Measurements from ENCODE around the gene ACY1.

Gene ACY1

GRCh38 chr3:51947215-51947900 lies 36.0 kb upstream of the ACY1 start:
- Histone ChIP-seq H3K36me3 (ENCODE audit: control insufficient read depth in 2 of 2, insufficient read depth in 2 of 2, low read length in 2 of 2) (peaks cover 3% of the 10 kb centered on the region in 2 donors), H3K9me3 (ENCODE audit: control insufficient read depth in 2 of 2, low read length in 2 of 2) (no peaks in the 10 kb centered on the region), H3K4me1 (ENCODE audit: control insufficient read depth in 2 of 2, insufficient read depth in 2 of 2, low read length in 2 of 2) (peaks cover 12% of the 10 kb centered on the region in 2 donors)

DNA sequence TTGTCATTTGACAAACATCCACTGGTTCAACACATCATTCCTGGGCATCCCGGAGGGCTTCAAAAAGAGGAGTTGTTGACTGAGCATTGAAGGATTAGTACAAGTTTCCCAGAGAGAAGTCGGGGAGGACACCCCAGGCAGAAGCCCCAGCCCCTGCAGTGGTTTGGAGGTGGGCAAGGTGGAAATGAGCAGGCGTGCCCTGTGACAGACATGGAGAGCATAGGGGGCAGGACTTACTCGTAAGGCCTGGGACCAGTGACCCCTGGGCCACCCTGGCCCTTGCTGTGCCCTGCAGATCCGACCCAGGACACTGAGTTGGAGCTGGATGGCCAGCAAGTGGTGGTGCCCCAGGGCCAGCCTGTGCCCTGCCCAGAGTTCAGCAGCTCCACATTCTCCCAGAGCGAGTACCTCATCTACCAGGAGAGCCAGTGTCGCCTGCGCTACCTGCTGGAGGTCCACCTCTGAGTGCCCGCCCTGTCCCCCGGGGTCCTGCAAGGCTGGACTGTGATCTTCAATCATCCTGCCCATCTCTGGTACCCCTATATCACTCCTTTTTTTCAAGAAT lies 35.2 kb upstream of the ACY1 start:
- Histone ChIP-seq H3K4me1 (ENCODE audit: control insufficient read depth in 2 of 2, insufficient read depth in 2 of 2, low read length in 2 of 2) (peaks cover 5 to 6% of the 10 kb centered on the region in 2 donors), H3K27me3 (ENCODE audit: control insufficient read depth in 2 of 2, insufficient read depth in 2 of 2, low read length in 2 of 2) (no peaks in the 10 kb centered on the region), H3K9me3 (ENCODE audit: control insufficient read depth in 2 of 2, low read length in 2 of 2) (no peaks in the 10 kb centered on the region), H3K36me3 (ENCODE audit: control insufficient read depth in 2 of 2, insufficient read depth in 2 of 2, low read length in 2 of 2) (peaks cover 3% of the 10 kb centered on the region in 2 donors), H3K27ac (ENCODE audit: low read depth in 2 of 2, low read length in 2 of 2) (no peak overlapping the region), H3K4me3 (ENCODE audit: low read length in 2 of 2) (no peak overlapping the region), H3K9ac (ENCODE audit: low read depth in 1 of 2, low read length in 2 of 2) (no peak overlapping the region)

More at GRCh38 chr3:51947215-51947900, 36.0 kb upstream of the ACY1 start:
- Histone ChIP-seq H3K27me3 (ENCODE audit: control insufficient read depth in 2 of 2, insufficient read depth in 2 of 2, low read length in 2 of 2) (no peaks in the 10 kb centered on the region), H3K27ac (ENCODE audit: low read depth in 2 of 2, low read length in 2 of 2) (no peak overlapping the region), H3K9ac (ENCODE audit: low read depth in 1 of 2, low read length in 2 of 2) (no peak overlapping the region), H3K4me3 (ENCODE audit: low read length in 2 of 2) (no peak overlapping the region)

DNA sequence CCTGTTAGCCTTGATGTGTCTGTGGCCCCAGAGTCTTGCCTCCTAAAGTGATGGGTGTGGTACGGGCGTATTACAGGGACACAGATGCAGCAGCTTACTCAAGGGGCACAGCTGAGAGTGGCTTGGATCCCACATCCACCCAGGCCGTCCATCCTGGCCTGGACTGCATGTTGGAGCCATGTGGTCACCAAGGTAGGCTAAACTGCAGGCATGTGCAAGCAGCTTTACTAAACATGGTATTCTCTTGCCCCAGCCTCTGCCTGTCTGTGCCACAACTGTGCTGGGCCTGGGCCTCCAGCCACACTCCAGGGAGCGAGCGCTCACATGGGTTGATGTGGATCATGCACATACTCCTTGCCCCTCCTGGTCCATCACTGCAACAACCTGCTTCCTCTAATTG lies 34.2 kb upstream of the ACY1 start:
- Histone ChIP-seq H3K4me1 (ENCODE audit: control insufficient read depth in 2 of 2, insufficient read depth in 2 of 2, low read length in 2 of 2) (no peaks in the 10 kb centered on the region), H3K4me3 (ENCODE audit: low read length in 2 of 2) (no peak overlapping the region), H3K27me3 (ENCODE audit: control insufficient read depth in 2 of 2, insufficient read depth in 2 of 2, low read length in 2 of 2) (no peaks in the 10 kb centered on the region), H3K36me3 (ENCODE audit: control insufficient read depth in 2 of 2, insufficient read depth in 2 of 2, low read length in 2 of 2) (peaks cover 3% of the 10 kb centered on the region in 2 donors), H3K27ac (ENCODE audit: low read depth in 2 of 2, low read length in 2 of 2) (no peak overlapping the region), H3K9ac (ENCODE audit: low read depth in 1 of 2, low read length in 2 of 2) (no peak overlapping the region), H3K9me3 (ENCODE audit: control insufficient read depth in 2 of 2, low read length in 2 of 2) (no peaks in the 10 kb centered on the region)

DNA sequence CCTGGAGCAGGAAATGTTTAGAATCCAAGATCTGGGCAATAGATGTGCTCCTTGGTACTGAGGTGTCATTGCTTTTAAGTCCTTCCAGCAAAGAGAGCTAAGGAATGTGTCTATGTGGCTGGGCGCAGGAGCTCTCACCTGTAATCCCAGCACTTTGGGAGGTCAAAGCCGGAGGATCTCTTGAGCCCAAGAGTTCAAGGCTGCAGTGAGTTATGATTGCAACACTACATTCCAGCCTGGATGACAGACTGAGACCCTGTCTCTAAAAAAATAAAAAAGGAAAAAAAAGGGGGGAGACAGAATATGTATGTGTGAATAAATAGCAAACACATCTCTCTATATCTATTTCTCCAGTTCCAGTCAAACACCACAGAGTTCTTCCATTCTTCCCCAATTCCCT lies 32.4 kb upstream of the ACY1 start:
- H3K27ac ChIP-seq (ENCODE audit: low read depth in 2 of 2, low read length in 2 of 2): no peak overlapping the region
- no peak overlapping the region for H3K4me3 ChIP-seq (ENCODE audit: low read length in 2 of 2)
- H3K27me3 ChIP-seq (ENCODE audit: control insufficient read depth in 2 of 2, insufficient read depth in 2 of 2, low read length in 2 of 2): peaks cover 0 to 7% of the 10 kb centered on the region in 2 donors
- no peak overlapping the region for H3K9ac ChIP-seq (ENCODE audit: low read depth in 1 of 2, low read length in 2 of 2)
- H3K36me3 ChIP-seq (ENCODE audit: control insufficient read depth in 2 of 2, insufficient read depth in 2 of 2, low read length in 2 of 2): peaks cover 0 to 2% of the 10 kb centered on the region in 2 donors
- H3K4me1 ChIP-seq (ENCODE audit: control insufficient read depth in 2 of 2, insufficient read depth in 2 of 2, low read length in 2 of 2): no peaks in the 10 kb centered on the region
- no peaks in the 10 kb centered on the region for H3K9me3 ChIP-seq (ENCODE audit: control insufficient read depth in 2 of 2, low read length in 2 of 2)

GRCh38 chr3:51953445-51953844 lies 29.9 kb upstream of the ACY1 start:
- H3K36me3 ChIP-seq (ENCODE audit: control insufficient read depth in 2 of 2, insufficient read depth in 2 of 2, low read length in 2 of 2): no peaks in the 10 kb centered on the region
- H3K27me3 ChIP-seq (ENCODE audit: control insufficient read depth in 2 of 2, insufficient read depth in 2 of 2, low read length in 2 of 2): peaks cover 0 to 7% of the 10 kb centered on the region in 2 donors
- H3K4me1 ChIP-seq (ENCODE audit: control insufficient read depth in 2 of 2, insufficient read depth in 2 of 2, low read length in 2 of 2): no peaks in the 10 kb centered on the region
- no peak overlapping the region for H3K4me3 ChIP-seq (ENCODE audit: low read length in 2 of 2)
- no peak overlapping the region for H3K9ac ChIP-seq (ENCODE audit: low read depth in 1 of 2, low read length in 2 of 2)
- H3K27ac ChIP-seq (ENCODE audit: low read depth in 2 of 2, low read length in 2 of 2): no peak overlapping the region
- H3K9me3 ChIP-seq (ENCODE audit: control insufficient read depth in 2 of 2, low read length in 2 of 2): no peaks in the 10 kb centered on the region

GRCh38 chr3:51954105-51954504 lies 29.2 kb upstream of the ACY1 start:
- Histone ChIP-seq H3K36me3 (ENCODE audit: control insufficient read depth in 2 of 2, insufficient read depth in 2 of 2, low read length in 2 of 2) (peaks cover 0 to 1% of the 10 kb centered on the region in 2 donors), H3K9ac (ENCODE audit: low read depth in 1 of 2, low read length in 2 of 2) (no peak overlapping the region), H3K27ac (ENCODE audit: low read depth in 2 of 2, low read length in 2 of 2) (no peak overlapping the region), H3K9me3 (ENCODE audit: control insufficient read depth in 2 of 2, low read length in 2 of 2) (no peaks in the 10 kb centered on the region), H3K4me1 (ENCODE audit: control insufficient read depth in 2 of 2, insufficient read depth in 2 of 2, low read length in 2 of 2) (no peaks in the 10 kb centered on the region), H3K27me3 (ENCODE audit: control insufficient read depth in 2 of 2, insufficient read depth in 2 of 2, low read length in 2 of 2) (peaks cover 0 to 7% of the 10 kb centered on the region in 2 donors), H3K4me3 (ENCODE audit: low read length in 2 of 2) (no peak overlapping the region)

DNA sequence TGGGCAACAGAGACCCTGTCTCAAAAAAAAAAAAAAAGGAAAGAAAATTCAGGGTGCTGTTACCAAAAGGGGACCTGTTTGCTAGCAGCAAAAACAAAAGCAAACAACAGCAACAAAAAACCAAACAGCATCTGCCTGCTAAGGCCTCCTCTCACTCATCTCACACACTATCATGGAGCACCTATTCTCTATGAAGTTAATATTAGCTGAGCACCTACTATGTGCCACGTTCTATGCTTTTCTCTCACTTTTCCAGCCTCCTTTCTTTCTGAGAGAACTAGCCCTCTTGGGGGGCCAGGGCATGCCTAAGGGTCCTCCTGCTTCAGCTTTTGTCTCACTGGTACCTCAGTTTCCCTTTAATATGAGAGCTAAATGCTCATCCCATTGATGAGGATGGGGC lies 28.6 kb upstream of the ACY1 start:
- H3K27me3 ChIP-seq (ENCODE audit: control insufficient read depth in 2 of 2, insufficient read depth in 2 of 2, low read length in 2 of 2): peaks cover 0 to 7% of the 10 kb centered on the region in 2 donors
- peaks cover 0 to 2% of the 10 kb centered on the region in 2 donors for H3K36me3 ChIP-seq (ENCODE audit: control insufficient read depth in 2 of 2, insufficient read depth in 2 of 2, low read length in 2 of 2)
- H3K9me3 ChIP-seq (ENCODE audit: control insufficient read depth in 2 of 2, low read length in 2 of 2): no peaks in the 10 kb centered on the region
- H3K9ac ChIP-seq (ENCODE audit: low read depth in 1 of 2, low read length in 2 of 2): no peak overlapping the region
- no peak overlapping the region for H3K27ac ChIP-seq (ENCODE audit: low read depth in 2 of 2, low read length in 2 of 2)
- H3K4me3 ChIP-seq (ENCODE audit: low read length in 2 of 2): no peak overlapping the region
- no peaks in the 10 kb centered on the region for H3K4me1 ChIP-seq (ENCODE audit: control insufficient read depth in 2 of 2, insufficient read depth in 2 of 2, low read length in 2 of 2)

GRCh38 chr3:51955175-51955892 lies 28.0 kb upstream of the ACY1 start, which contains the start of gene GPR62:
Gene GPR62, plus strand, starts transcription at chr3:51955381. Its CDS starts 272 bp downstream, at chr3:51955653.
- Histone ChIP-seq H3K4me3 (ENCODE audit: low read length in 2 of 2) (peak within 1 kb of the TSS; percentile 44 to 48), H3K27me3 (ENCODE audit: control insufficient read depth in 2 of 2, insufficient read depth in 2 of 2, low read length in 2 of 2) (peaks cover 0 to 7% of the 10 kb centered on the region in 2 donors), H3K36me3 (ENCODE audit: control insufficient read depth in 2 of 2, insufficient read depth in 2 of 2, low read length in 2 of 2) (peaks cover under 1 to 2% of the 10 kb centered on the region in 2 donors), H3K4me1 (ENCODE audit: control insufficient read depth in 2 of 2, insufficient read depth in 2 of 2, low read length in 2 of 2) (no peaks in the 10 kb centered on the region), H3K9me3 (ENCODE audit: control insufficient read depth in 2 of 2, low read length in 2 of 2) (no peaks in the 10 kb centered on the region), H3K9ac (ENCODE audit: low read depth in 1 of 2, low read length in 2 of 2) (peak within 1 kb of the TSS in 1 of 2 donors; percentile 49), H3K27ac (ENCODE audit: low read depth in 2 of 2, low read length in 2 of 2) (peak within 1 kb of the TSS in 1 of 2 donors; percentile 32)

GRCh38 chr3:51955893-51956770 lies 27.2 kb upstream of the ACY1 start:
- H3K9ac ChIP-seq (ENCODE audit: low read depth in 1 of 2, low read length in 2 of 2): peak overlapping the region in 1 of 2 donors; percentile 49

More at GRCh38 chr3:51955893-51956770, 27.2 kb upstream of the ACY1 start:
- Histone ChIP-seq H3K27ac (ENCODE audit: low read depth in 2 of 2, low read length in 2 of 2) (peak overlapping the region in 1 of 2 donors; percentile 32), H3K4me1 (ENCODE audit: control insufficient read depth in 2 of 2, insufficient read depth in 2 of 2, low read length in 2 of 2) (no peaks in the 10 kb centered on the region), H3K27me3 (ENCODE audit: control insufficient read depth in 2 of 2, insufficient read depth in 2 of 2, low read length in 2 of 2) (peaks cover 0 to 7% of the 10 kb centered on the region in 2 donors), H3K36me3 (ENCODE audit: control insufficient read depth in 2 of 2, insufficient read depth in 2 of 2, low read length in 2 of 2) (peaks cover 2% of the 10 kb centered on the region in 2 donors), H3K9me3 (ENCODE audit: control insufficient read depth in 2 of 2, low read length in 2 of 2) (no peaks in the 10 kb centered on the region), H3K4me3 (ENCODE audit: low read length in 2 of 2) (peak overlapping the region; percentile 44 to 48)

Data from mucosa of rectum (tissue), 2 donors.